GM10248 (cell line): Measurements from ENCODE around the gene LUZP2.

Experiments used
- CTCF ChIA-PET: fragments of 300-600 bp; sonication (Branson Sonifier 250); formaldehyde crosslinking; extraction: SDS; loops from one replicate; lab custom pipeline; 2021; ENCODE audit warnings: antibody characterized with exemption; lab: Yijun Ruan, JAX
- POLR2A ChIA-PET: fragments of 350-650 bp; sonication (Branson Sonifier 250); formaldehyde crosslinking; extraction: SDS; loops from one replicate; lab custom pipeline; 2020; ENCODE audit warnings: antibody characterized with exemption; lab: Yijun Ruan, JAX
- DNase-seq: peaks from one replicate; pipeline ENCODE4 v3.0.0; 2012; ENCODE audit errors: extremely low spot score
- TF ChIP-seq, protein P1 (sequence below): IDR thresholded peaks from 2 replicates; pipeline ENCODE4 v1.5.1; 2012; ENCODE audit warnings: mild to moderate bottlenecking, low read depth; ENCODE audit errors: extremely low read depth, missing control alignments, control extremely low read depth

LUZP2 gene

DNA sequence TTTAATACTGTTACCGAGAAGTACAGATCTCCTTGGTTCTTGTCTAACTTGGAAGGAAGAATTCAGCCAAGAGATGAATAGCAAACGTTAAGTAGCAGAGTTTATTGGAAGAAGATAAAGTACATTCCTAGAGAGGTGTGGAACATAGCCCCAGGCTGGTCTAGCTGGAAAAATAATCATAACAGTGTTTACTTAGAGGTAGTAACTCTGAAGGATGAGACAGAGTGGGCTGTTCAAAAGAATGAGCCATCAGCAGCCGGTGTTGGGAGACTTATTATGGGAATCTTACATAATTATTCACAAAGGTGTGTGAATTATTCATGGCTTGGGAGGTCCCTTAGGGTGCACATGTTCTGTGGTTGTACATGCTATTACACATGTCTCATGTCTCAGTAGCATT, 276.5 kb downstream of the LUZP2 start:
- no peak for DNase-seq
- ChIA-PET CTCF (no interaction called here), POLR2A (no interaction called here)
- TF ChIP-seq, protein P1, sequence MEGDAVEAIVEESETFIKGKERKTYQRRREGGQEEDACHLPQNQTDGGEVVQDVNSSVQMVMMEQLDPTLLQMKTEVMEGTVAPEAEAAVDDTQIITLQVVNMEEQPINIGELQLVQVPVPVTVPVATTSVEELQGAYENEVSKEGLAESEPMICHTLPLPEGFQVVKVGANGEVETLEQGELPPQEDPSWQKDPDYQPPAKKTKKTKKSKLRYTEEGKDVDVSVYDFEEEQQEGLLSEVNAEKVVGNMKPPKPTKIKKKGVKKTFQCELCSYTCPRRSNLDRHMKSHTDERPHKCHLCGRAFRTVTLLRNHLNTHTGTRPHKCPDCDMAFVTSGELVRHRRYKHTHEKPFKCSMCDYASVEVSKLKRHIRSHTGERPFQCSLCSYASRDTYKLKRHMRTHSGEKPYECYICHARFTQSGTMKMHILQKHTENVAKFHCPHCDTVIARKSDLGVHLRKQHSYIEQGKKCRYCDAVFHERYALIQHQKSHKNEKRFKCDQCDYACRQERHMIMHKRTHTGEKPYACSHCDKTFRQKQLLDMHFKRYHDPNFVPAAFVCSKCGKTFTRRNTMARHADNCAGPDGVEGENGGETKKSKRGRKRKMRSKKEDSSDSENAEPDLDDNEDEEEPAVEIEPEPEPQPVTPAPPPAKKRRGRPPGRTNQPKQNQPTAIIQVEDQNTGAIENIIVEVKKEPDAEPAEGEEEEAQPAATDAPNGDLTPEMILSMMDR: no peak

DNA sequence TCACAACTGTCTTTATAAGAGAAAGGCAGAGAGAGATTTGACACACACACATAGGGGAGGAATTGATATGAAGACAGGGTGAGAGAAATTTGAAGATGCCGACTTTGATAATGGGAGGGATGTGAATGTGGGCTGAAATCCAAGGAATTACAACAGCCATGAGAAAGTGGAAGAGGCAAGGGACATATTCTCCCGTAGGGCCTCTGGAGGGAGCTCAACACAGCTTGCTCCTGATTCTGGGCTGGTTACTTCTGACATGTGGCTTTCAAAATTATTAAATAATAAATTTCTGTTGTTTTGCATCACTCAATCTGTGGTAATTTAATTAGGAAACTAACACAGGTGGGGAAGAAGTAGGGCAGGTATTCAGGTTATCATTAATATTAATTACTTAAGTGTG, 282.9 kb downstream of the LUZP2 start:
- TF ChIP-seq, protein P1: no peak
- DNase-seq: no peak
- ChIA-PET POLR2A (no interaction called here), CTCF (interaction anchor here (3.0 kb wide), 1 partner anchor 8 kb away, joined by 9 read pairs; no protein-coding TSS in a partner anchor)

GRCh38 chr11:24781288-24781687, 284.4 kb downstream of the LUZP2 start:
- ChIA-PET CTCF (interaction anchor here (1.4 to 3.0 kb wide), 2 partner anchors 10 to 12 kb away, joined by 4 to 9 read pairs; no protein-coding TSS in a partner anchor), POLR2A (no interaction called here)
- TF ChIP-seq, protein P1: no peak
- DNase-seq: no peak

GRCh38 chr11:24793479-24793878, 296.6 kb downstream of the LUZP2 start:
- POLR2A ChIA-PET: no interaction called here
- CTCF ChIA-PET: interaction anchor here (1.0 to 1.1 kb wide), 2 partner anchors 8 to 12 kb away, joined by 3 to 4 read pairs; no protein-coding TSS in a partner anchor
- DNase-seq: no peak

DNA sequence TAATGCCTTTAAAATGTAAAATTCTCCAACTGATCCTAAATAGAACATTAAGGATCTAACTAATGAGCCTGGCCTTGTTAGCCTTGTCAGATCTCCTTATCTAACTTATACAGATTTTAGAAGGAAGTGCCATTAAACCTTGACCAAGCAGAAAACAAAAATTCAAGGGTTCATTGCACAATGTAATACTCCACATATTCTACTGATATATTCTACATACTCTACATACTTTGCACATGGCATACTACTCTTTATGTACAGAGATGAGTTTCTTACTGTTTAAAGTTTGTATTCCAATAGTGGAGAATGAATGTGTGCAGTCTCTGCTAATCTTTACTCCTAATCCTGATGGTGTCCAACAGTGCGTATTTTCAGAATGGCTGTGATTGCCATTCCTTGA, 297.2 kb downstream of the LUZP2 start:
- TF ChIP-seq, protein P1: no peak
- ChIA-PET POLR2A (no interaction called here), CTCF (no interaction called here)

More at GRCh38 chr11:24793479-24793878, 296.6 kb downstream of the LUZP2 start:
- TF ChIP-seq, protein P1: no peak

GRCh38 chr11:24805671-24806070, 308.8 kb downstream of the LUZP2 start:
- ChIA-PET POLR2A (no interaction called here), CTCF (interaction anchor here (1.0 kb wide), 1 partner anchor 10 kb away, joined by 3 read pairs; no protein-coding TSS in a partner anchor)
- no peak for DNase-seq
- TF ChIP-seq, protein P1: no peak

More for the DNA sequence above, 297.2 kb downstream of the LUZP2 start:
- no peak for DNase-seq
